ENCODE results near the gene SPAG16.
"Not testable (repeated sequence)": the region's sequence is repeated elsewhere in the genome, so short reads cannot be mapped to it uniquely, and the experiment has no call there.

DNA sequence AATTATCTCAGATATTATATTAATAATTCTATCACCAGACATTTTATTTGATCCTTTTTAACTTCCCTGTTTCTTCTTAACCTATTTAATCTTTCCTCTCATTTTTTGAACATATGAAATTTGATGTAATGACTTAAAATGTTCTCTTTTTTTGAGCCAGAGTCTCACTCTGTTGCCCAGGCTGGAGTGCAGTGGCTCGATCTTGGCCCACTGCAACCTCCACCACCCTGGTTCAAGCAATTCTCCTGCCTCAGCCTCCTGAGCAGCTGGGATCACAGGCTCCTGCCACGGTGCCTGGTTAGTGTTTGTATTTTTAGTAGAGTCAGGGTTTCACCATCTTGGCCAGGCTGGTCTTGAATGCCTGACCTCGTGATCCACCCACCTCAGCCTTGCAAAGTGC, 404.6 kb downstream of the SPAG16 start:
- TF ChIP-seq, protein P1, sequence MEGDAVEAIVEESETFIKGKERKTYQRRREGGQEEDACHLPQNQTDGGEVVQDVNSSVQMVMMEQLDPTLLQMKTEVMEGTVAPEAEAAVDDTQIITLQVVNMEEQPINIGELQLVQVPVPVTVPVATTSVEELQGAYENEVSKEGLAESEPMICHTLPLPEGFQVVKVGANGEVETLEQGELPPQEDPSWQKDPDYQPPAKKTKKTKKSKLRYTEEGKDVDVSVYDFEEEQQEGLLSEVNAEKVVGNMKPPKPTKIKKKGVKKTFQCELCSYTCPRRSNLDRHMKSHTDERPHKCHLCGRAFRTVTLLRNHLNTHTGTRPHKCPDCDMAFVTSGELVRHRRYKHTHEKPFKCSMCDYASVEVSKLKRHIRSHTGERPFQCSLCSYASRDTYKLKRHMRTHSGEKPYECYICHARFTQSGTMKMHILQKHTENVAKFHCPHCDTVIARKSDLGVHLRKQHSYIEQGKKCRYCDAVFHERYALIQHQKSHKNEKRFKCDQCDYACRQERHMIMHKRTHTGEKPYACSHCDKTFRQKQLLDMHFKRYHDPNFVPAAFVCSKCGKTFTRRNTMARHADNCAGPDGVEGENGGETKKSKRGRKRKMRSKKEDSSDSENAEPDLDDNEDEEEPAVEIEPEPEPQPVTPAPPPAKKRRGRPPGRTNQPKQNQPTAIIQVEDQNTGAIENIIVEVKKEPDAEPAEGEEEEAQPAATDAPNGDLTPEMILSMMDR (conservative IDR thresholded peaks at IDR 0.05), result not testable (repeated sequence)
- TF ChIP-seq EZH2 (IDR thresholded peaks at IDR 0.05; ENCODE audit: low read depth), result not testable (repeated sequence)

All from PC-9 (cell line).